Measurements from ENCODE around the gene PCYT1B. TPM values are rescaled to one million over a fixed set of nuclear protein-coding genes. Genes with fewer than 3 reads are reported as not detected.

The PCYT1B gene
- total RNA-seq, 2 experiments from 2014 or later, result 0.04 to 0.36 TPM

DNA sequence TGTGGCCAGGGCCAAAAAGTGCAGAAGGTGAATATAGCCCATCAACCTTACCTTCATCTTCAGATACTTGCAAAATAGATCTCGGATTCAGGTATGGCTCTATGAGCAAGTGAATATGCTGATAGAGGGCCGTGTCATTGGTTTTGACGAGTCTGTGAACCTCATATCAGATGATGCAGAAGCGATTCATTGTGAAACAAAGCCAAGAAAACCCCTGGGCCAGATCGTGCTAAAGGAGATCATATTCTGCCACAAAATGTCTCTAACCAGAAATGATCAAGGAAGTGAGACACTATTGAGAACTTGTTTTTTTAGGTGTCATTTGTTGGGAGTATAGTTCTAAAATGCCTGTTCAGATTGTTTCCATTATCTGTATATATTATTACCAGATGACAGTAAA lies 133.7 kb downstream of the PCYT1B start:
- no peak overlapping the region for H3K4me3 Mint-ChIP-seq
- peaks cover 18% of the 10 kb centered on the region for H3K4me1 Mint-ChIP-seq (ENCODE audit: low read depth)
- TF ChIP-seq, protein P1, sequence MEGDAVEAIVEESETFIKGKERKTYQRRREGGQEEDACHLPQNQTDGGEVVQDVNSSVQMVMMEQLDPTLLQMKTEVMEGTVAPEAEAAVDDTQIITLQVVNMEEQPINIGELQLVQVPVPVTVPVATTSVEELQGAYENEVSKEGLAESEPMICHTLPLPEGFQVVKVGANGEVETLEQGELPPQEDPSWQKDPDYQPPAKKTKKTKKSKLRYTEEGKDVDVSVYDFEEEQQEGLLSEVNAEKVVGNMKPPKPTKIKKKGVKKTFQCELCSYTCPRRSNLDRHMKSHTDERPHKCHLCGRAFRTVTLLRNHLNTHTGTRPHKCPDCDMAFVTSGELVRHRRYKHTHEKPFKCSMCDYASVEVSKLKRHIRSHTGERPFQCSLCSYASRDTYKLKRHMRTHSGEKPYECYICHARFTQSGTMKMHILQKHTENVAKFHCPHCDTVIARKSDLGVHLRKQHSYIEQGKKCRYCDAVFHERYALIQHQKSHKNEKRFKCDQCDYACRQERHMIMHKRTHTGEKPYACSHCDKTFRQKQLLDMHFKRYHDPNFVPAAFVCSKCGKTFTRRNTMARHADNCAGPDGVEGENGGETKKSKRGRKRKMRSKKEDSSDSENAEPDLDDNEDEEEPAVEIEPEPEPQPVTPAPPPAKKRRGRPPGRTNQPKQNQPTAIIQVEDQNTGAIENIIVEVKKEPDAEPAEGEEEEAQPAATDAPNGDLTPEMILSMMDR (IDR thresholded peaks at IDR 0.05), result no peak
- POLR2A ChIA-PET, result no interaction called here
- H3K9me3 Mint-ChIP-seq, result no peaks in the 10 kb centered on the region
- DNase-seq (peak; percentile 67), ATAC-seq (peak; percentile 98)
- H3K27me3 Mint-ChIP-seq, result no peaks in the 10 kb centered on the region
- H3K27ac Mint-ChIP-seq, result peak overlapping the region; percentile 52
- H3K36me3 Mint-ChIP-seq (ENCODE audit: low read depth), result peaks cover 12% of the 10 kb centered on the region
- intact Hi-C loops (cut with micrococcal nuclease), result no loop called here
- CTCF ChIA-PET, result interaction anchor here (1.1 to 1.5 kb wide), 2 partner anchors 14 to 142 kb away, joined by 5 to 7 read pairs; no protein-coding TSS in a partner anchor

DNA sequence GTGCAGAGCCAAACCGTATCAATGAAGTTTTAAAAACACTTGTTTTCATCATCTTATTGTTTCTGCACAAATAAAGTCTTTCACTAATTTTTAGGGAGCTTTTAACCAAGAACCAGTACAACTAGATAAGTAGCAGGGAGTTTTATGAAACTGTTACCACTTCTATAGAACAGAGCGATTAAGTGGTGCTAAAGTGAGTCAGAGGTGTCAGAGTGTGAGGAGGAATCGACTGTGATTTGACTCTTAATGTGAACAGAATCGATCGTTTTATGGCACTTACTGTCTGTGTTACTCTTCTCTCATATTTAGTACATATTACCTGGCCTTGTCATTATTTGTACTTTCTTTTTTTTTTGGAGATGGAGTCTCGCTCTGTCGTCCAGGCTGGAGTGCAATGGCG lies 138.8 kb downstream of the PCYT1B start:
- Mint-ChIP-seq H3K27ac (no peak overlapping the region), H3K27me3 (no peaks in the 10 kb centered on the region), H3K36me3 (ENCODE audit: low read depth) (peaks cover 25% of the 10 kb centered on the region), H3K4me1 (ENCODE audit: low read depth) (peaks cover 31% of the 10 kb centered on the region), H3K4me3 (no peak overlapping the region), H3K9me3 (no peaks in the 10 kb centered on the region)
- ChIA-PET CTCF (interaction anchor here (1.8 kb wide), 1 partner anchor 10 kb away, joined by 7 read pairs; no protein-coding TSS in a partner anchor), POLR2A (no interaction called here)
- TF ChIP-seq, protein P1 (IDR thresholded peaks at IDR 0.05), result no peak
- ATAC-seq (no peak), DNase-seq (no peak)
- intact Hi-C loops (cut with micrococcal nuclease), result no loop called here

Other genes starting within 250 kb of the PCYT1B start
- gene PDK3, start 182.1 kb downstream of the PCYT1B start, total RNA-seq, result 10 to 100 TPM; 46.4 to 50.8 TPM
- 10 to 100 TPM; 41.4 to 42.9 TPM for gene POLA1, start 46.6 kb upstream of the PCYT1B start, total RNA-seq